ENCODE measurements around the gene PLA2G2D.

The PLA2G2D gene

GRCh38 chr1:20150326-20150705 lies 31.0 kb upstream of the PLA2G2D start:
- no peak overlapping the region for H3K27ac Mint-ChIP-seq
- CTCF ChIA-PET = interaction anchor here (1.1 to 4.5 kb wide), 4 partner anchors 44 to 488 kb away, joined by 3 to 51 read pairs (median 15); no protein-coding TSS in a partner anchor
- peaks cover 16% of the 10 kb centered on the region for H3K4me1 Mint-ChIP-seq
- no peaks in the 10 kb centered on the region for H3K9me3 Mint-ChIP-seq
- H3K27me3 Mint-ChIP-seq = peaks cover 31% of the 10 kb centered on the region
- DNase-seq = peak; percentile 18
- H3K4me3 Mint-ChIP-seq = no peak overlapping the region
- no peaks in the 10 kb centered on the region for H3K36me3 Mint-ChIP-seq

GRCh38 chr1:20149601-20150325 lies 30.4 kb upstream of the PLA2G2D start:
- no peak overlapping the region for H3K27ac Mint-ChIP-seq
- H3K4me1 Mint-ChIP-seq = peaks cover 14% of the 10 kb centered on the region
- no peaks in the 10 kb centered on the region for H3K36me3 Mint-ChIP-seq
- peaks cover 31% of the 10 kb centered on the region for H3K27me3 Mint-ChIP-seq
- CTCF ChIA-PET = interaction anchor here (4.5 kb wide), 1 partner anchor 232 kb away, joined by 51 read pairs; no protein-coding TSS in a partner anchor
- H3K4me3 Mint-ChIP-seq = no peak overlapping the region
- peak; percentile 11 for DNase-seq
- no peaks in the 10 kb centered on the region for H3K9me3 Mint-ChIP-seq

DNA sequence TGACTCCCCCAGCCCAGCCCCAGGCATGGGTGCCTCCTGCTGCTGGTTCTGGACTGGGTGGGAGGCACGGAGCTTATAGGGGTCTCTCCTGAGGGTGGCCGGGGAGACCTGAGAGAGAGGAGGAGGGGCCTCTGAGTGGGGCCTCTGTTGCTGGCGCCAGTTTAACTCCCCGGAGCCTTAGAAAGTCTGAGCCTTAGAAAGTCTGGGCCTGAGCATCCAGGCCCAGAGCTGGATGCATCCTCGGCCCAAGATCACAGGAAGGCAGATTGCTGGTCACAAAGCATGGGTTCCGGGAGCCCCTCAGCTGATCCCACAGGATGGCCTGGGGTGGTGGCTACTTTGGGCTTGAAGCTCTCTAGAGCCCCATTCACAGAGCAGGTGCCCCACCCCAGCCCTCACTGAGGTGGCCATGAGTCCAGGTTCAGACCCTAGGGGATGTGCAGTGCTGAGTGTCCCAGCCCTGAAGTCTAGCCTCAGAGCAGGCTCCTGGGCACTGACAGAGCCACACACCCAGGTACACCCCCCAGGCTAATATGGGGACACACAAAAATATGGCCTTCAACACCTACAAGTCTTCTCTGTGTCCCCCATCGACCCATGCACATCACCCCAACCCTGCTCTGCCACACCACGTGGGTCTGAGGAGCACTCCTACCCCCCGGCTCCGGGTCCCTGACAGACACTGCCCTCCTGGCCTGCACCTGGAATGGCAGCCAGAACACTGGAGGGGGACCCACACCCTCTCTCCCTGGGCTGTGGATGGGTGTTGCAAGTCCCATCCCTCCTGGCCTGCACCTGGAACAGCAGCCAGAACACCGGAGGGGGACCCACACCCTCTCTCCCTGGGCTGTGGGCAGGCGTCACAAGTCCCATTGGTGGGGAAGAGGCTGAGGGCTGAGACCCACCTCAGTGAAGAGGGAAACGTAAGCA lies 29.5 kb upstream of the PLA2G2D start:
- Mint-ChIP-seq H3K4me1 (peaks cover 5% of the 10 kb centered on the region), H3K27ac (no peak overlapping the region), H3K9me3 (no peaks in the 10 kb centered on the region), H3K27me3 (peaks cover 31% of the 10 kb centered on the region), H3K36me3 (no peaks in the 10 kb centered on the region), H3K4me3 (no peak overlapping the region)
- CTCF ChIA-PET = no interaction called here
- peak; percentile 18 for DNase-seq

GRCh38 chr1:20147846-20148570 lies 28.7 kb upstream of the PLA2G2D start:
- CTCF ChIA-PET = no interaction called here
- Mint-ChIP-seq H3K4me3 (no peak overlapping the region), H3K9me3 (no peaks in the 10 kb centered on the region), H3K27me3 (peaks cover 31% of the 10 kb centered on the region), H3K4me1 (peaks cover 3% of the 10 kb centered on the region), H3K27ac (no peak overlapping the region), H3K36me3 (no peaks in the 10 kb centered on the region)
- DNase-seq = no peak

GRCh38 chr1:20143734-20144565 lies 24.6 kb upstream of the PLA2G2D start:
- H3K4me1 Mint-ChIP-seq = no peaks in the 10 kb centered on the region
- H3K27me3 Mint-ChIP-seq = peaks cover 17% of the 10 kb centered on the region
- no peaks in the 10 kb centered on the region for H3K9me3 Mint-ChIP-seq
- H3K36me3 Mint-ChIP-seq = no peaks in the 10 kb centered on the region
- no peak overlapping the region for H3K27ac Mint-ChIP-seq
- no peak overlapping the region for H3K4me3 Mint-ChIP-seq
- DNase-seq = no peak
- CTCF ChIA-PET = no interaction called here

- no peak overlapping the region for H3K27ac Mint-ChIP-seq
Measured at GRCh38 chr1:20143318-20143717, 24.0 kb upstream of the PLA2G2D start.

DNA sequence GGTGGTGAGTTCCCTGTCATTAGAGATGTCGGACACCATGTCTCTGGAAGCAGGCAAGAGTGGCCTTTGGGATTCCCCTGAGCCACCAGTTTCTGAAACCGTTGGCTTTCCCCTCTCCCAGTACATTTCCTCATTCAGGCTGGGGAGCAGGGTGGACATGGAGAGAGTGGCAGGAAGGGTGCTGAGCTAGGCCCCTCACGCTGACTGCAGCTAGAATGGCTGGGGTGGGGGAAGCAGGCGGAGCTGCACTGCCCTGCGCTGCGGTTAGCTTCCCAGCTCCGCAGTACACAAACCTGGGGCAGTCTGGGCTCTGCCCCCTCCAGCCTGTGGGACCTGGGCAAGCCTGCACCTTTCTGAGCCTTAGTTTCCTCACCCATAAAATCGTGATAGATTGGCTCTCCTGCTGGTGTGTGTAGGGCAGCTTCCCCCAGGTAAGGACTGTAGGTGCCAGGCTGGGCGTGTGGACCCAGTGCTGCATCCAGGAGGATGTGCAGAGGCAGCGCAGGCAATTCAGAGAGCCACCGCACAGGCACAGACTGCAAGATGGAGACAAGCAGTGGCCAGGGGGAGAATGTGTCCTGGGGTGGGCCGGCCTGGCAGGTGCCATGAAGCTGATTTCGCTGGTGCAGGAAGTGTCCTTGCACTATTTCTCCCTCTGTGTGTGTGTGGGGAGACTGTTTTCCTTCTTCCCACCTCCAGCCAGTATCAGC lies 22.8 kb upstream of the PLA2G2D start:
- no peak overlapping the region for H3K27ac Mint-ChIP-seq

More at GRCh38 chr1:20143318-20143717, 24.0 kb upstream of the PLA2G2D start:
- Mint-ChIP-seq H3K9me3 (no peaks in the 10 kb centered on the region), H3K36me3 (no peaks in the 10 kb centered on the region), H3K27me3 (peaks cover 13% of the 10 kb centered on the region), H3K4me1 (no peaks in the 10 kb centered on the region), H3K4me3 (no peak overlapping the region)
- CTCF ChIA-PET = interaction anchor here (1.2 kb wide), 1 partner anchor 9 kb away, joined by 4 read pairs; no protein-coding TSS in a partner anchor
- DNase-seq = no peak

DNA sequence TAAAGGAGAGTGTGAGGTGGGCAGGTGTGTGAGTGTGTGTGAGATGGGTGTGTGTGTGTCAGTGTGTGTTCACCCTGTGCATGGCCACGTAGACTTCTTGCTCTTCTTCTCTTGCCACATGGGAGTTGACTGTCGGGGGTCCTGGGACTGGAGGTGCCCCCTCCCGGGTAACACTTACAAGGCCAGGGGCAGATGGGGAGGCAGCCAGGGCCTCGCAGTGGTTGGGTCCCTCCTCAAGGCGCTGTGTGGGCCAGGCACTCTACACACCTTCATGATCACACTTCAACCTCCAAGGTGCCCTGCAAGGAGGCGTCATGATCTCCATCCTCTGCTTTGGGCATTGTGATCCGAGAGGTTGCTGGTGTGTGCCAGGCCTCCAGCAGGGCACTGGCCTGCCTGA lies 22.1 kb upstream of the PLA2G2D start:
- Mint-ChIP-seq H3K4me3 (no peak overlapping the region), H3K4me1 (no peaks in the 10 kb centered on the region), H3K9me3 (no peaks in the 10 kb centered on the region), H3K27ac (no peak overlapping the region), H3K36me3 (no peaks in the 10 kb centered on the region), H3K27me3 (peaks cover 20% of the 10 kb centered on the region)
- CTCF ChIA-PET = no interaction called here
- no peak for DNase-seq

More for the DNA sequence above, 22.8 kb upstream of the PLA2G2D start:
- no peaks in the 10 kb centered on the region for H3K9me3 Mint-ChIP-seq
- H3K4me1 Mint-ChIP-seq = no peaks in the 10 kb centered on the region
- peaks cover 18% of the 10 kb centered on the region for H3K27me3 Mint-ChIP-seq
- CTCF ChIA-PET = interaction anchor here (1.2 kb wide), 1 partner anchor 10 kb away, joined by 4 read pairs; no protein-coding TSS in a partner anchor
- DNase-seq = no peak
- H3K4me3 Mint-ChIP-seq = no peak overlapping the region
- H3K36me3 Mint-ChIP-seq = no peaks in the 10 kb centered on the region

- CTCF ChIA-PET = no interaction called here
- Mint-ChIP-seq H3K9me3 (no peaks in the 10 kb centered on the region), H3K27ac (no peak overlapping the region), H3K4me1 (no peaks in the 10 kb centered on the region), H3K4me3 (no peak overlapping the region), H3K27me3 (peaks cover 15% of the 10 kb centered on the region), H3K36me3 (no peaks in the 10 kb centered on the region)
- no peak for DNase-seq
Measured at GRCh38 chr1:20141001-20141400, 21.7 kb upstream of the PLA2G2D start.

- peaks cover 12% of the 10 kb centered on the region for H3K27me3 Mint-ChIP-seq
- H3K36me3 Mint-ChIP-seq = no peaks in the 10 kb centered on the region
- H3K4me3 Mint-ChIP-seq = no peak overlapping the region
- CTCF ChIA-PET = no interaction called here
- H3K4me1 Mint-ChIP-seq = no peaks in the 10 kb centered on the region
- no peaks in the 10 kb centered on the region for H3K9me3 Mint-ChIP-seq
- no peak for DNase-seq
- H3K27ac Mint-ChIP-seq = no peak overlapping the region
Measured at GRCh38 chr1:20139776-20140612, 20.7 kb upstream of the PLA2G2D start.

GRCh38 chr1:20138961-20139550 lies 19.7 kb upstream of the PLA2G2D start, which contains the start of gene PLA2G2F:
Gene PLA2G2F (plus strand): TSS chr1:20139323. CDS start chr1:20139428, 105 bp downstream.
- H3K27ac Mint-ChIP-seq = no peak within 1 kb of the TSS
- peaks cover 18% of the 10 kb centered on the region for H3K27me3 Mint-ChIP-seq
- H3K36me3 Mint-ChIP-seq = no peaks in the 10 kb centered on the region
- DNase-seq = no peak
- H3K4me1 Mint-ChIP-seq = no peaks in the 10 kb centered on the region
- CTCF ChIA-PET = no interaction called here
- no peaks in the 10 kb centered on the region for H3K9me3 Mint-ChIP-seq
- H3K4me3 Mint-ChIP-seq = no peak within 1 kb of the TSS

GRCh38 chr1:20138346-20138745 lies 19.0 kb upstream of the PLA2G2D start:
- Mint-ChIP-seq H3K27ac (no peak overlapping the region), H3K4me3 (no peak overlapping the region), H3K4me1 (no peaks in the 10 kb centered on the region), H3K9me3 (no peaks in the 10 kb centered on the region), H3K36me3 (no peaks in the 10 kb centered on the region), H3K27me3 (peaks cover 25% of the 10 kb centered on the region)
- CTCF ChIA-PET = no interaction called here
- DNase-seq = peak; percentile 10
